NCI-H187 treated with DMSO at 0.1 percent for 48 hours (cell line): Measurements from ENCODE around the gene DLGAP1.
"Not testable (repeated sequence)": the region's sequence is repeated elsewhere in the genome, so short reads cannot be mapped to it uniquely, and the experiment has no call there.

Experiments
- DNase-seq: peaks from one replicate; lab custom pipeline; 2025; lab: John Stamatoyannopoulos, UW

DLGAP1 gene

GRCh38 chr18:3624546-3624934 is 830.6 kb downstream of the DLGAP1 start:
- DNase-seq = no peak

- no peak for DNase-seq
These were observed 831.1 kb downstream of the DLGAP1 start for GRCh38 chr18:3623769-3624545.

GRCh38 chr18:3620146-3621119 is 834.7 kb downstream of the DLGAP1 start:
- DNase-seq = no peak

GRCh38 chr18:3619746-3620145 is 835.4 kb downstream of the DLGAP1 start:
- no peak for DNase-seq

- DNase-seq = no peak
These were observed 835.9 kb downstream of the DLGAP1 start for GRCh38 chr18:3619222-3619621.

GRCh38 chr18:3616744-3617143 is 838.4 kb downstream of the DLGAP1 start:
- DNase-seq = no peak

GRCh38 chr18:3616142-3616541 is 839.0 kb downstream of the DLGAP1 start:
- no peak for DNase-seq

- DNase-seq = no peak
These were observed 839.6 kb downstream of the DLGAP1 start for GRCh38 chr18:3615374-3615985.

GRCh38 chr18:3612315-3612714 is 842.8 kb downstream of the DLGAP1 start:
- no peak for DNase-seq

GRCh38 chr18:3611313-3612090 is 843.6 kb downstream of the DLGAP1 start:
- DNase-seq = peak; percentile 51

- DNase-seq = no peak
These were observed 844.3 kb downstream of the DLGAP1 start for GRCh38 chr18:3610813-3611212.

- no peak for DNase-seq
These were observed 844.9 kb downstream of the DLGAP1 start for GRCh38 chr18:3610188-3610708.

- DNase-seq = no peak
These were observed 846.6 kb downstream of the DLGAP1 start for GRCh38 chr18:3608488-3608887.

GRCh38 chr18:3608099-3608453 is 847.0 kb downstream of the DLGAP1 start:
- DNase-seq = not testable (repeated sequence)

- no peak for DNase-seq
These were observed 847.6 kb downstream of the DLGAP1 start for GRCh38 chr18:3607309-3608098.

GRCh38 chr18:3606863-3607262 is 848.2 kb downstream of the DLGAP1 start:
- DNase-seq = not testable (repeated sequence)

GRCh38 chr18:3605954-3606443 is 849.1 kb downstream of the DLGAP1 start:
- no peak for DNase-seq

- DNase-seq = no peak
These were observed 849.6 kb downstream of the DLGAP1 start for GRCh38 chr18:3605486-3605952.

GRCh38 chr18:3604498-3605408 is 850.4 kb downstream of the DLGAP1 start:
- DNase-seq = no peak

GRCh38 chr18:3604235-3604497 is 850.9 kb downstream of the DLGAP1 start:
- peak; percentile 14 for DNase-seq
